Left renal cortex interstitium (tissue), 4 donors: ENCODE data around the gene ZNF142. TPM values are rescaled to one million over a fixed set of nuclear protein-coding genes. Genes with fewer than 3 reads are reported as not detected.

ENCODE experiments used
- polyA plus RNA-seq, 4 donors: library from polyadenylated mRNA; unstranded; fragments of 120-200 nt; gene quantifications; one replicate each; pipeline ENCODE4 v1.2.1, GENCODE V29; 2013; ENCODE audit not compliant: insufficient read length in 4 of 4

The ZNF142 gene
- polyA plus RNA-seq, 4 donors, result 15.2 to 25.7 (median 18.9) TPM

Other genes starting within 250 kb of the ZNF142 start
- gene VIL1, start 240.5 kb downstream of the ZNF142 start, polyA plus RNA-seq, result 10 to 100 TPM; 18.3 to 31.7 (median 24.9) TPM
- 10 to 100 TPM; 15.1 to 20.2 (median 18.0) TPM for gene USP37, start 91.3 kb downstream of the ZNF142 start, polyA plus RNA-seq
- gene CNOT9, start 90.8 kb downstream of the ZNF142 start, polyA plus RNA-seq, result 10 to 100 TPM; 43.9 to 63.4 (median 53.3) TPM
- 10 to 100 TPM in 1 of 4 donors, 1 to 10 TPM in 3; 7.1 to 11.3 (median 8.2) TPM for gene PLCD4, start 51.7 kb downstream of the ZNF142 start, polyA plus RNA-seq
- gene BCS1L, start 60 bp upstream of the ZNF142 start, polyA plus RNA-seq, result 10 to 100 TPM; 47.6 to 64.8 (median 58.9) TPM
- gene RNF25, start 12.4 kb upstream of the ZNF142 start, polyA plus RNA-seq, result 10 to 100 TPM; 44.3 to 53.9 (median 48.3) TPM
- gene STK36, start 12.5 kb upstream of the ZNF142 start, polyA plus RNA-seq, result 100 to 1,000 TPM in 2 of 4 donors, 10 to 100 TPM in 2; 37.0 to 118 (median 82.2) TPM
- 10 to 100 TPM; 25.8 to 44.4 (median 34.3) TPM for gene TTLL4, start 51.2 kb upstream of the ZNF142 start, polyA plus RNA-seq
- 10 to 100 TPM; 44.2 to 57.0 (median 51.7) TPM for gene CYP27A1, start 122.5 kb upstream of the ZNF142 start, polyA plus RNA-seq
- under 1 TPM in 2 of 4 donors, not detected in 2; 0.07 to 0.17 TPM for gene PRKAG3, start 172.2 kb upstream of the ZNF142 start, polyA plus RNA-seq
- under 1 TPM; 0.13 to 0.57 (median 0.41) TPM for gene WNT6, start 200.2 kb upstream of the ZNF142 start, polyA plus RNA-seq
- 1 to 10 TPM in 3 of 4 donors, under 1 TPM in 1; 0.98 to 1.2 (median 1.1) TPM for gene WNT10A, start 221.2 kb upstream of the ZNF142 start, polyA plus RNA-seq